ENCODE measurements around the gene MRTFA.

GRCh38 chr22:40602231-40602630 is 34.3 kb downstream of the MRTFA start:
- TF ChIP-seq POLR2A (IDR thresholded peaks at IDR 0.05; ENCODE audit: low read depth, low read length) (no peak), TAF1 (IDR thresholded peaks at IDR 0.05; ENCODE audit: low read depth, low read length) (no peak), POLR2AphosphoS5 (IDR thresholded peaks at IDR 0.05; ENCODE audit: low read depth, low read length) (no peak), SPI1 (IDR thresholded peaks at IDR 0.05; ENCODE audit: low read depth, low read length) (no peak)
